Measurements from ENCODE around the gene CELF1. TPM values are rescaled to one million over a fixed set of nuclear protein-coding genes. Genes with fewer than 3 reads are reported as not detected.

CELF1 gene
- total and polyA plus RNA-seq, 9 of the 15 experiments (the other 6 are each of a cell fraction or from before 2014, with no cell fraction given) = 11.3 to 142 (median 77.4) TPM

DNA sequence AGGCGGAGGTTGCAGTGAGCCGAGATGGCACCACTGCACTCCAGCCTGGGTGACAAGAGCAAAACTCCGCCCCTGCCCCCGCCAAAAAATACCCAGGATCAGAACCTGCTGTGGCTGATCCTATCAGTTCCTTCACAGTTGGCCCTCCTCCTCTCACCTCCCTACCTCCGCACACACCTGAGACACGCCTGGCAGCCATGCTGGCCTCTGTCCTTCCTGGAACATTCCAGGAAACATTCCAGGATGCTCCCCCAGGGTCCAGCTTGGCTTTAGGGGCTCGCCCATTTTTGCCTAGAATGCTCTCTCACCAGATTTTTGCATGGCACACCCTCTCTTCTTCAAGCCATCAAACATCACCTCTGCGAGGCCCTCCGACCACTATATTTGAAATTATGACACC lies 106.1 kb downstream of the CELF1 start:
- no peak overlapping the region for H2AFZ ChIP-seq (ENCODE audit: low read depth, low read length)
- no peak overlapping the region for H3K4me2 ChIP-seq (ENCODE audit: insufficient read depth, low read length)
- WGBS (ENCODE audit: insufficient coverage, low coverage, missing lambda C conversion rate) = 54% methylated on average over 7 of the region's 9 CpGs
- FAIRE-seq (no peak), ATAC-seq (no peak), DNase-seq (ENCODE audit: extremely low read depth in 1 of 4, low spot score in 3 of 4) (no peak)
- in situ Hi-C loops (cut with MboI) (no loop called here), intact Hi-C loops (cut with micrococcal nuclease) (no loop called here)
- no peaks in the 10 kb centered on the region for H3K9me1 ChIP-seq (ENCODE audit: control insufficient read depth, insufficient read depth, low read length)
- no peak overlapping the region for H3K9ac ChIP-seq (ENCODE audit: insufficient read depth in 1 of 2, low read depth in 2 of 2, low read length in 2 of 2)
- no peaks in the 10 kb centered on the region; the same call in 2 of the 3 replicates for H3K36me3 ChIP-seq (ENCODE audit: control insufficient read depth, insufficient read depth, low read length)
- H4K20me1 ChIP-seq (replicated peaks; ENCODE audit: control insufficient read depth, insufficient read depth, low read length) = no peaks in the 10 kb centered on the region
- no peaks in the 10 kb centered on the region for H3K27me3 ChIP-seq (ENCODE audit: control insufficient read depth in 2 of 2, insufficient read depth in 2 of 2, low read length in 2 of 2)
- H3K79me2 ChIP-seq (ENCODE audit: control insufficient read depth, insufficient read depth, low read length) = no peaks in the 10 kb centered on the region
- H3K4me1 ChIP-seq (replicated peaks in 1 of 2; ENCODE audit: control insufficient read depth in 2 of 2, insufficient read depth in 2 of 2, low read length in 2 of 2) = peaks cover 0 to 19% of the 10 kb centered on the region in 2 experiments; a peak in 2 of 5 replicates
- no peak overlapping the region for H3K4me3 ChIP-seq
- ChIA-PET POLR2A (no interaction called here), CTCF (ENCODE audit: low intra/inter-chr PET ratio) (no interaction called here)
- no peak overlapping the region for H3K27ac ChIP-seq (ENCODE audit: extremely low read depth, low read depth, low read length)
- no peaks in the 10 kb centered on the region for H3K9me3 ChIP-seq (replicated peaks; ENCODE audit: control insufficient read depth, insufficient read depth, low read depth, low read length)
- BruUV-seq (replicated peaks) = no TSS peak
- TF ChIP-seq WHSC1 (IDR thresholded peaks at IDR 0.05; ENCODE audit: low read length) (no peak), ZNF134 (CRISPR knock-in tag; conservative IDR thresholded peaks at IDR 0.05) (no peak), ZNF699 (CRISPR knock-in tag; IDR thresholded peaks at IDR 0.05; ENCODE audit: insufficient replicate concordance) (no peak), HEY1 (CRISPR knock-in tag; IDR thresholded peaks at IDR 0.05; ENCODE audit: borderline replicate concordance) (no peak), CEBPG (CRISPR knock-in tag; IDR thresholded peaks at IDR 0.05) (no peak), CEBPG (tag; conservative IDR thresholded peaks at IDR 0.05 in 1 of 2, IDR thresholded peaks at IDR 0.05 in 1 of 2) (no peak), ZNF436 (CRISPR knock-in tag; IDR thresholded peaks at IDR 0.05) (no peak), SMAD1 (IDR thresholded peaks at IDR 0.05; ENCODE audit: low read depth, low read length, partially characterized antibody) (no peak), CBFB (CRISPR knock-in tag; IDR thresholded peaks at IDR 0.05) (no peak), YY1 (IDR thresholded peaks at IDR 0.05; ENCODE audit: borderline replicate concordance in 1 of 3, control insufficient read depth in 1 of 3, extremely low read depth in 1 of 3, insufficient read depth in 3 of 3, insufficient read length in 1 of 3, insufficient replicate concordance in 2 of 3, low read depth in 1 of 3, low read length in 2 of 3) (no peak), ZNF197 (CRISPR knock-in tag; IDR thresholded peaks at IDR 0.05; ENCODE audit: low read depth) (no peak), CBFA2T3 (IDR thresholded peaks at IDR 0.05) (no peak)
- TF ChIP-seq, protein P1, sequence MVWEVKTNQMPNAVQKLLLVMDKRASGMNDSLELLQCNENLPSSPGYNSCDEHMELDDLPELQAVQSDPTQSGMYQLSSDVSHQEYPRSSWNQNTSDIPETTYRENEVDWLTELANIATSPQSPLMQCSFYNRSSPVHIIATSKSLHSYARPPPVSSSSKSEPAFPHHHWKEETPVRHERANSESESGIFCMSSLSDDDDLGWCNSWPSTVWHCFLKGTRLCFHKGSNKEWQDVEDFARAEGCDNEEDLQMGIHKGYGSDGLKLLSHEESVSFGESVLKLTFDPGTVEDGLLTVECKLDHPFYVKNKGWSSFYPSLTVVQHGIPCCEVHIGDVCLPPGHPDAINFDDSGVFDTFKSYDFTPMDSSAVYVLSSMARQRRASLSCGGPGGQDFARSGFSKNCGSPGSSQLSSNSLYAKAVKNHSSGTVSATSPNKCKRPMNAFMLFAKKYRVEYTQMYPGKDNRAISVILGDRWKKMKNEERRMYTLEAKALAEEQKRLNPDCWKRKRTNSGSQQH (CRISPR knock-in tag; IDR thresholded peaks at IDR 0.05) = no peak
- TF ChIP-seq, protein P2, sequence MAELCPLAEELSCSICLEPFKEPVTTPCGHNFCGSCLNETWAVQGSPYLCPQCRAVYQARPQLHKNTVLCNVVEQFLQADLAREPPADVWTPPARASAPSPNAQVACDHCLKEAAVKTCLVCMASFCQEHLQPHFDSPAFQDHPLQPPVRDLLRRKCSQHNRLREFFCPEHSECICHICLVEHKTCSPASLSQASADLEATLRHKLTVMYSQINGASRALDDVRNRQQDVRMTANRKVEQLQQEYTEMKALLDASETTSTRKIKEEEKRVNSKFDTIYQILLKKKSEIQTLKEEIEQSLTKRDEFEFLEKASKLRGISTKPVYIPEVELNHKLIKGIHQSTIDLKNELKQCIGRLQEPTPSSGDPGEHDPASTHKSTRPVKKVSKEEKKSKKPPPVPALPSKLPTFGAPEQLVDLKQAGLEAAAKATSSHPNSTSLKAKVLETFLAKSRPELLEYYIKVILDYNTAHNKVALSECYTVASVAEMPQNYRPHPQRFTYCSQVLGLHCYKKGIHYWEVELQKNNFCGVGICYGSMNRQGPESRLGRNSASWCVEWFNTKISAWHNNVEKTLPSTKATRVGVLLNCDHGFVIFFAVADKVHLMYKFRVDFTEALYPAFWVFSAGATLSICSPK (IDR thresholded peaks at IDR 0.05; ENCODE audit: borderline replicate concordance) = no peak
- TF ChIP-seq, protein P3, sequence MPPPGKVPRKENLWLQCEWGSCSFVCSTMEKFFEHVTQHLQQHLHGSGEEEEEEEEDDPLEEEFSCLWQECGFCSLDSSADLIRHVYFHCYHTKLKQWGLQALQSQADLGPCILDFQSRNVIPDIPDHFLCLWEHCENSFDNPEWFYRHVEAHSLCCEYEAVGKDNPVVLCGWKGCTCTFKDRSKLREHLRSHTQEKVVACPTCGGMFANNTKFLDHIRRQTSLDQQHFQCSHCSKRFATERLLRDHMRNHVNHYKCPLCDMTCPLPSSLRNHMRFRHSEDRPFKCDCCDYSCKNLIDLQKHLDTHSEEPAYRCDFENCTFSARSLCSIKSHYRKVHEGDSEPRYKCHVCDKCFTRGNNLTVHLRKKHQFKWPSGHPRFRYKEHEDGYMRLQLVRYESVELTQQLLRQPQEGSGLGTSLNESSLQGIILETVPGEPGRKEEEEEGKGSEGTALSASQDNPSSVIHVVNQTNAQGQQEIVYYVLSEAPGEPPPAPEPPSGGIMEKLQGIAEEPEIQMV (tag; conservative IDR thresholded peaks at IDR 0.05; ENCODE audit: low read depth) = no peak
- TF ChIP-seq, protein P4, sequence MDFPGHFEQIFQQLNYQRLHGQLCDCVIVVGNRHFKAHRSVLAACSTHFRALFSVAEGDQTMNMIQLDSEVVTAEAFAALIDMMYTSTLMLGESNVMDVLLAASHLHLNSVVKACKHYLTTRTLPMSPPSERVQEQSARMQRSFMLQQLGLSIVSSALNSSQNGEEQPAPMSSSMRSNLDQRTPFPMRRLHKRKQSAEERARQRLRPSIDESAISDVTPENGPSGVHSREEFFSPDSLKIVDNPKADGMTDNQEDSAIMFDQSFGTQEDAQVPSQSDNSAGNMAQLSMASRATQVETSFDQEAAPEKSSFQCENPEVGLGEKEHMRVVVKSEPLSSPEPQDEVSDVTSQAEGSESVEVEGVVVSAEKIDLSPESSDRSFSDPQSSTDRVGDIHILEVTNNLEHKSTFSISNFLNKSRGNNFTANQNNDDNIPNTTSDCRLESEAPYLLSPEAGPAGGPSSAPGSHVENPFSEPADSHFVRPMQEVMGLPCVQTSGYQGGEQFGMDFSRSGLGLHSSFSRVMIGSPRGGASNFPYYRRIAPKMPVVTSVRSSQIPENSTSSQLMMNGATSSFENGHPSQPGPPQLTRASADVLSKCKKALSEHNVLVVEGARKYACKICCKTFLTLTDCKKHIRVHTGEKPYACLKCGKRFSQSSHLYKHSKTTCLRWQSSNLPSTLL (IDR thresholded peaks at IDR 0.05) = no peak
